ENCODE results near the gene CCNJL.
"Not testable (repeated sequence)": the region's sequence is repeated elsewhere in the genome, so short reads cannot be mapped to it uniquely, and the experiment has no call there.

The CCNJL gene

GRCh38 chr5:160251406-160252155 is 60.8 kb downstream of the CCNJL start:
- DNase-seq (ENCODE audit: extremely low read depth, low read depth), result no peak
- H3K4me3 ChIP-seq (replicated peaks; ENCODE audit: low read depth, low read length), result no peak overlapping the region
- TF ChIP-seq CTCF (IDR thresholded peaks at IDR 0.05; ENCODE audit: low read depth, low read length, missing control alignments), result no peak

DNA sequence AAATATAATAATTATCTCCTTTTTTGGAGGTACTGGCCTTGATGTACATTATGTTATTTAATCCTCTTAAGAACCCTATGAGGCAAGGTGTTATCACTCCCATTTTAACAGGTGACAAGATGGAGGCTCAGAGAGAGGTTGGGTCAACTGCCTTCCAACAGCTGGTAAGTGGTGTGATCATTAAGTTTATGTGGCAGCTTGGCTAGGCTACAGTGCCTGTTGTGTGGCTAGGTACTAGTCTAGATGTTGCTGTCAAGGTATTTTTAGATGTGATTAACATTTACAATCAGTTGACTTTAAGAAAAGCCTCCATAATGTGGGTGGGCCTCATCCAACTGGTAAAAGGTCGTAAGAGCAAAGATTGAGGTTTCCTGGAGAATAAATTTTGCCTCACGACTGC is 61.5 kb downstream of the CCNJL start:
- TF ChIP-seq CTCF (IDR thresholded peaks at IDR 0.05; ENCODE audit: low read depth, low read length, missing control alignments), result no peak
- no peak overlapping the region for H3K4me3 ChIP-seq (replicated peaks; ENCODE audit: low read depth, low read length)
- DNase-seq (ENCODE audit: extremely low read depth, low read depth), result no peak

DNA sequence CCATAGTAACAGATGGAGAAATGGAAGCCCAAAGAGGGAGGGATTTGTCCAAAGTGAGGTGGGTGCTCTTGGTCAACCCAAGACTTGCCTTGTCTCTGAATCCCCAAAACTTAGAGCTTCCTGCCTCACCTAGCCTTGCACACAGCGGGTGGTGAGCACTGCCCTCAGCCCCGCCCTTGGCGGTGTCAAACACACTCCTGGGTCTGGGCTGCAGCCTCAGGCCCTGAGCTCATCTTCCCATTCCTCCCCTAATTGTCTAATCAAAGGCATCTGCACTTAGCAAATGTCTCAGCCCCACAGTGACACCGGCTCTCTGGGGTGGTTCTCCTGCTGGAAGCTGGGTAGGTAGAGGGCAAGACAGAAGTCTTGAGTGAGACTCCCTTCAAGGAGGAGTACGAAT is 62.1 kb downstream of the CCNJL start:
- H3K4me3 ChIP-seq (replicated peaks; ENCODE audit: low read depth, low read length), result no peak overlapping the region
- no peak for DNase-seq (ENCODE audit: extremely low read depth, low read depth)
- no peak for TF ChIP-seq CTCF (IDR thresholded peaks at IDR 0.05; ENCODE audit: low read depth, low read length, missing control alignments)

- DNase-seq (ENCODE audit: extremely low read depth, low read depth); H3K4me3 ChIP-seq (replicated peaks; ENCODE audit: low read depth, low read length): not testable (repeated sequence)
Observed at GRCh38 chr5:160249570-160249969, 62.8 kb downstream of the CCNJL start.

DNA sequence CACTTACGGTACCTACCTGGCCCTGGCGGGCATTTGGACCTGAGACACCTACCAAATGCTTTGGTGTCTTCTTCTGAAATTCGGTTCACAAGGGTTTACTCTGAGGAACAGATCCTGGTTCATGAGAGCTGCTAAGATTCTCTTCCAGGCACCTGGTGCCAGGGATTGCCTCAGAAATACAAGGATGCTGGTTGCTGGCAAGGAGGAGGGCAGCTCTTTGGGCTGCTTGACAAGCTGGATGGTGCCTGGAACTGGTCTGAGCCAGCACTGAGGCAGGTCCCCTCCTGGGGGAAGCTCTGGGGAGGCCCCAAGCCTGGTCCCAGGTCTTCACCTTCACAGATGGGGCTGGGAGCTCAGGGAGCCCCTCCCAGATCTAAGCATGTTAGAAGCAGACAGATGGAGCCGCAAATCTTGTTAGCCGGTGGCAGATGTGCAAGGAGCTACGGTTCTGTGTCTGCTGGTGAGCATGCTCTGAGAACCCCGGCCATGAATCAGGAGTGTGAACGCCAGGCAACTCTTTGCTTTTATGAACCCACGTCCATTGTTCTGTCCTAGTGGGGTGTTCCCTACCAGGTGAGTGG is 66.8 kb downstream of the CCNJL start:
- no peak for TF ChIP-seq CTCF (IDR thresholded peaks at IDR 0.05; ENCODE audit: low read depth, low read length, missing control alignments)
- H3K4me3 ChIP-seq (replicated peaks; ENCODE audit: low read depth, low read length), result no peak overlapping the region
- no peak for DNase-seq (ENCODE audit: extremely low read depth, low read depth)

- no peak for DNase-seq (ENCODE audit: extremely low read depth, low read depth)
- no peak overlapping the region for H3K4me3 ChIP-seq (replicated peaks; ENCODE audit: low read depth, low read length)
- TF ChIP-seq CTCF (IDR thresholded peaks at IDR 0.05; ENCODE audit: low read depth, low read length, missing control alignments), result no peak
Observed at GRCh38 chr5:160242145-160242544, 70.2 kb downstream of the CCNJL start.

GRCh38 chr5:160240350-160240749 is 72.0 kb downstream of the CCNJL start:
- DNase-seq (ENCODE audit: extremely low read depth, low read depth), result no peak
- H3K4me3 ChIP-seq (replicated peaks; ENCODE audit: low read depth, low read length), result no peak overlapping the region
- TF ChIP-seq CTCF (IDR thresholded peaks at IDR 0.05; ENCODE audit: low read depth, low read length, missing control alignments), result no peak

Data from HFF-Myc (cell line).